ENCODE measurements around the gene SRRM4.
"Not testable (repeated sequence)": the region's sequence is repeated elsewhere in the genome, so short reads cannot be mapped to it uniquely, and the experiment has no call there.

DNA sequence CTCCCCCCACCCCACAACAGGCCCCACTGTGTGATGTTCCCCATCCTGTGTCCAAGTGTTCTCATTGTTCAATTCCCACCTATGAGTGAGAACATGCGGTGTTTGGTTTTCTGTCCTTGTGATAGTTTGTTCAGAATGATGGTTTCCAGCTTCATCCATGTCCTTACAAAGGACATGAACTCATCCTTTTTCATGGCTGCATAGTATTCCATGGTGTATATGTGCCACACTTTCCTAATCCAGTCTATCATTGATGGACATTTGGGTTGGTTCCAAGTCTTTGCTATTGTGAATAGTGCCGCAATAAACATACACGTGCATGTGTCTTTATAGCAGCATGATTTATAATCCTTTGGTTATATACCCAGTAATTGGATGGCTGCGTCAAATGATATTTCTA is 123.6 kb downstream of the SRRM4 start:
- TF ChIP-seq, protein P1, sequence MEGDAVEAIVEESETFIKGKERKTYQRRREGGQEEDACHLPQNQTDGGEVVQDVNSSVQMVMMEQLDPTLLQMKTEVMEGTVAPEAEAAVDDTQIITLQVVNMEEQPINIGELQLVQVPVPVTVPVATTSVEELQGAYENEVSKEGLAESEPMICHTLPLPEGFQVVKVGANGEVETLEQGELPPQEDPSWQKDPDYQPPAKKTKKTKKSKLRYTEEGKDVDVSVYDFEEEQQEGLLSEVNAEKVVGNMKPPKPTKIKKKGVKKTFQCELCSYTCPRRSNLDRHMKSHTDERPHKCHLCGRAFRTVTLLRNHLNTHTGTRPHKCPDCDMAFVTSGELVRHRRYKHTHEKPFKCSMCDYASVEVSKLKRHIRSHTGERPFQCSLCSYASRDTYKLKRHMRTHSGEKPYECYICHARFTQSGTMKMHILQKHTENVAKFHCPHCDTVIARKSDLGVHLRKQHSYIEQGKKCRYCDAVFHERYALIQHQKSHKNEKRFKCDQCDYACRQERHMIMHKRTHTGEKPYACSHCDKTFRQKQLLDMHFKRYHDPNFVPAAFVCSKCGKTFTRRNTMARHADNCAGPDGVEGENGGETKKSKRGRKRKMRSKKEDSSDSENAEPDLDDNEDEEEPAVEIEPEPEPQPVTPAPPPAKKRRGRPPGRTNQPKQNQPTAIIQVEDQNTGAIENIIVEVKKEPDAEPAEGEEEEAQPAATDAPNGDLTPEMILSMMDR (IDR thresholded peaks at IDR 0.05; ENCODE audit: low read depth, low read length, missing input control) = not testable (repeated sequence)
- TF ChIP-seq, protein P2, sequence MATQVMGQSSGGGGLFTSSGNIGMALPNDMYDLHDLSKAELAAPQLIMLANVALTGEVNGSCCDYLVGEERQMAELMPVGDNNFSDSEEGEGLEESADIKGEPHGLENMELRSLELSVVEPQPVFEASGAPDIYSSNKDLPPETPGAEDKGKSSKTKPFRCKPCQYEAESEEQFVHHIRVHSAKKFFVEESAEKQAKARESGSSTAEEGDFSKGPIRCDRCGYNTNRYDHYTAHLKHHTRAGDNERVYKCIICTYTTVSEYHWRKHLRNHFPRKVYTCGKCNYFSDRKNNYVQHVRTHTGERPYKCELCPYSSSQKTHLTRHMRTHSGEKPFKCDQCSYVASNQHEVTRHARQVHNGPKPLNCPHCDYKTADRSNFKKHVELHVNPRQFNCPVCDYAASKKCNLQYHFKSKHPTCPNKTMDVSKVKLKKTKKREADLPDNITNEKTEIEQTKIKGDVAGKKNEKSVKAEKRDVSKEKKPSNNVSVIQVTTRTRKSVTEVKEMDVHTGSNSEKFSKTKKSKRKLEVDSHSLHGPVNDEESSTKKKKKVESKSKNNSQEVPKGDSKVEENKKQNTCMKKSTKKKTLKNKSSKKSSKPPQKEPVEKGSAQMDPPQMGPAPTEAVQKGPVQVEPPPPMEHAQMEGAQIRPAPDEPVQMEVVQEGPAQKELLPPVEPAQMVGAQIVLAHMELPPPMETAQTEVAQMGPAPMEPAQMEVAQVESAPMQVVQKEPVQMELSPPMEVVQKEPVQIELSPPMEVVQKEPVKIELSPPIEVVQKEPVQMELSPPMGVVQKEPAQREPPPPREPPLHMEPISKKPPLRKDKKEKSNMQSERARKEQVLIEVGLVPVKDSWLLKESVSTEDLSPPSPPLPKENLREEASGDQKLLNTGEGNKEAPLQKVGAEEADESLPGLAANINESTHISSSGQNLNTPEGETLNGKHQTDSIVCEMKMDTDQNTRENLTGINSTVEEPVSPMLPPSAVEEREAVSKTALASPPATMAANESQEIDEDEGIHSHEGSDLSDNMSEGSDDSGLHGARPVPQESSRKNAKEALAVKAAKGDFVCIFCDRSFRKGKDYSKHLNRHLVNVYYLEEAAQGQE (IDR thresholded peaks at IDR 0.05) = not testable (repeated sequence)
- TF ChIP-seq SP1 (IDR thresholded peaks at IDR 0.05) = not testable (repeated sequence)

Data from liver (tissue), 3 donors.